ENCODE measurements around the gene ITPK1.

DNA sequence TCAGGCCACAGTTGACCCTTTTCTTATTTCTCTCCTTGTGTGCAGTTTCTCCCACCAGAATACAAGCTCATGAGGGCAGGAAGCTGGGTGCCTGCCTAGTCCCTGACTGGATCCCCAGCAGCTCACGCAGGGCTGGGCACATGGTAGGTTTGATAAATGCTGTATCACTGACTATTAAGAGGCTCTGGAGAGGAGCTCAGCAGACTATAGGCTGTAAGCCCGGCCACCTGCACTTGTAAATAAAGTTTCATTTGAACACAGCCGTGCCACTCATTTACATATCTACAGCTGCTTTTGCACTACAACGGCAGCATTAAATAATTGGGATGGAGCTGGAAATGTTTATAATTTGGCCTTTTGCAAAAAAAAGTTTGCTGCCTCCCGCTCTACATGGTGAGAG is 160.8 kb downstream of the ITPK1 start:
- TF ChIP-seq, protein P1, sequence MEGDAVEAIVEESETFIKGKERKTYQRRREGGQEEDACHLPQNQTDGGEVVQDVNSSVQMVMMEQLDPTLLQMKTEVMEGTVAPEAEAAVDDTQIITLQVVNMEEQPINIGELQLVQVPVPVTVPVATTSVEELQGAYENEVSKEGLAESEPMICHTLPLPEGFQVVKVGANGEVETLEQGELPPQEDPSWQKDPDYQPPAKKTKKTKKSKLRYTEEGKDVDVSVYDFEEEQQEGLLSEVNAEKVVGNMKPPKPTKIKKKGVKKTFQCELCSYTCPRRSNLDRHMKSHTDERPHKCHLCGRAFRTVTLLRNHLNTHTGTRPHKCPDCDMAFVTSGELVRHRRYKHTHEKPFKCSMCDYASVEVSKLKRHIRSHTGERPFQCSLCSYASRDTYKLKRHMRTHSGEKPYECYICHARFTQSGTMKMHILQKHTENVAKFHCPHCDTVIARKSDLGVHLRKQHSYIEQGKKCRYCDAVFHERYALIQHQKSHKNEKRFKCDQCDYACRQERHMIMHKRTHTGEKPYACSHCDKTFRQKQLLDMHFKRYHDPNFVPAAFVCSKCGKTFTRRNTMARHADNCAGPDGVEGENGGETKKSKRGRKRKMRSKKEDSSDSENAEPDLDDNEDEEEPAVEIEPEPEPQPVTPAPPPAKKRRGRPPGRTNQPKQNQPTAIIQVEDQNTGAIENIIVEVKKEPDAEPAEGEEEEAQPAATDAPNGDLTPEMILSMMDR (IDR thresholded peaks at IDR 0.05) = no peak
- TF ChIP-seq POLR2AphosphoS5 (IDR thresholded peaks at IDR 0.05; ENCODE audit: low read depth, low read length) (no peak), TCF7L2 (IDR thresholded peaks at IDR 0.05; ENCODE audit: low read depth, low read length) (no peak)

All from Panc1 (cell line).